ENCODE results near the gene MAMDC4.
A peak's percentile ranks its signal among the peaks of the same experiment; 100 is the strongest.
"Not testable (repeated sequence)": the region's sequence is repeated elsewhere in the genome, so short reads cannot be mapped to it uniquely, and the experiment has no call there.

Gene MAMDC4

GRCh38 chr9:136825295-136826187 lies 26.6 kb upstream of the MAMDC4 start:
- no peak for DNase-seq

- DNase-seq: no peak
Measured at GRCh38 chr9:136826188-136826541, 26.0 kb upstream of the MAMDC4 start.

GRCh38 chr9:136826703-136827582 lies 25.2 kb upstream of the MAMDC4 start:
- DNase-seq: no peak

GRCh38 chr9:136827794-136828473 lies 24.2 kb upstream of the MAMDC4 start:
- DNase-seq: no peak

GRCh38 chr9:136828474-136829140 lies 23.5 kb upstream of the MAMDC4 start:
- DNase-seq: no peak

GRCh38 chr9:136829412-136829811 lies 22.7 kb upstream of the MAMDC4 start:
- DNase-seq: no peak

GRCh38 chr9:136829981-136830885 lies 21.9 kb upstream of the MAMDC4 start:
- no peak for DNase-seq

- DNase-seq: no peak
Measured at GRCh38 chr9:136831002-136831719, 21.0 kb upstream of the MAMDC4 start.

GRCh38 chr9:136831720-136832104 lies 20.4 kb upstream of the MAMDC4 start:
- no peak for DNase-seq

GRCh38 chr9:136832581-136832980 lies 19.6 kb upstream of the MAMDC4 start:
- no peak for DNase-seq

- not testable (repeated sequence) for DNase-seq
Measured at GRCh38 chr9:136833381-136834048, 18.6 kb upstream of the MAMDC4 start.

GRCh38 chr9:136835162-136835931 lies 16.8 kb upstream of the MAMDC4 start:
- DNase-seq: no peak

GRCh38 chr9:136835932-136836904 lies 15.9 kb upstream of the MAMDC4 start:
- DNase-seq: peak; percentile 44

GRCh38 chr9:136837146-136837855 lies 14.8 kb upstream of the MAMDC4 start:
- DNase-seq: no peak

- DNase-seq: not testable (repeated sequence)
Measured at GRCh38 chr9:136837856-136838277, 14.3 kb upstream of the MAMDC4 start.

- DNase-seq: no peak
Measured at GRCh38 chr9:136838314-136839228, 13.6 kb upstream of the MAMDC4 start.
